ENCODE results near the gene PDE3A. TPM values are rescaled to one million over a fixed set of nuclear protein-coding genes. Genes with fewer than 3 reads are reported as not detected.
"Not testable (repeated sequence)": the region's sequence is repeated elsewhere in the genome, so short reads cannot be mapped to it uniquely, and the experiment has no call there.

PDE3A gene
- total RNA-seq, 1 donor: 1.3 TPM

GRCh38 chr12:20546267-20546666, 177.9 kb downstream of the PDE3A start:
- no peaks in the 10 kb centered on the region for H3K4me1 ChIP-seq (ENCODE audit: insufficient read depth, low read length)
- no peak overlapping the region for H3K4me3 ChIP-seq (ENCODE audit: low read length)
- H3K27me3 ChIP-seq (ENCODE audit: insufficient read depth, low read length): no peaks in the 10 kb centered on the region
- no peaks in the 10 kb centered on the region for H3K9me3 ChIP-seq (ENCODE audit: low read depth, low read length)

DNA sequence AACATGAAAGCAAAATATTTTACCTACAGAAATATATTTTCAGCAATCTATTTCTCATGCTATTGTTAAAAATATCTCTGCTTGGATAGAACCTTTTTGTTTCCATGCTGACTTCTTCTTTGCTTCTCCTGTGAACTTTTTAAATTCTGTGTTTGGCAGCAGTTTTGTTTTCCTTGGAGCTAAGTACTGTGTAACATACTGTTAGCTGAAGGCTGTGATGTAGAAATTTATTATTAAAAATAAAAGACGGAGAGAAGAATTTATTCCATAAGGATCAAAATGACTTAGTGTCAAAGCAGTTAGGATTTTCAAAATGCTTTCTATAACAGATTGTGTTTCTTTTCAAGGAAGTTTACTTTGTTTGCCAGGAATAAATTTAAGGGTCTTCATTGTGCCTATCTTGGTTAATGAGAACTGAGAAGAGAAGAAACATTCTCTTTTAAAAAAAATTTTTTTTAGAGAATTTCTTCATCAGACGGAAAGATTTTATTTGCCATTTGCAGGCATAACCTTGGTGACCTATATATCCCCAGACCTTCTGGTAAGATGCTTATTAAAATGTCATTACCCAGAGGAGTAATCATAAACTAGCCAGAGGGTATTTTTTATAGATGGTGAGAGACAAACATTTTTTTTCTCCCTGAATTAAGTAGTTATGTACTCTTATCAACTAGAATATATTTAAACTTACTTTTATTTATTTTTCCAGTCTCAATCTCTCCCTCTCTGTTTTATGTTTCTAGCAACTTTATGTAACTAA, 179.7 kb downstream of the PDE3A start:
- Histone ChIP-seq H3K27me3 (ENCODE audit: insufficient read depth, low read length) (no peaks in the 10 kb centered on the region), H3K4me3 (ENCODE audit: low read length) (no peak overlapping the region), H3K9me3 (ENCODE audit: low read depth, low read length) (no peaks in the 10 kb centered on the region), H3K4me1 (ENCODE audit: insufficient read depth, low read length) (no peaks in the 10 kb centered on the region)

DNA sequence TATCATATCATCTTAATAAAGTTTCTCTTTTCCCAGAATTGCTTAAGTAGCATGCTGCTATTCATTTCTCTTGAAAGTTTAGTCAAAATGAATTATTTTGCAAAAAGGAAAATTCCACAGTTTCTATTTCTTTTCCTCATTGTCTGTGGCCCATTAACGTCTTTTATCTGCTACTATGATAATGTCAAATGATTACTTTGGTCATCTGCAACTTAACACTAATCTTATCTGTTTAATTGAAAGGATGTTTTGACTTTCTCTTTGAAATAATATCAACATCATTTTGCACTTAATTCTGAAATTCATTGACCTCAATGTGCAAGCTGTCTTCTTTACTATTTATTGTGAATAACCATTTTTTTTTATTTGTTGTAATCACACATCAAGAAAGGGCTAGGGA, 180.3 kb downstream of the PDE3A start:
- H3K9me3 ChIP-seq (ENCODE audit: low read depth, low read length): no peaks in the 10 kb centered on the region
- no peaks in the 10 kb centered on the region for H3K27me3 ChIP-seq (ENCODE audit: insufficient read depth, low read length)
- no peaks in the 10 kb centered on the region for H3K4me1 ChIP-seq (ENCODE audit: insufficient read depth, low read length)
- no peak overlapping the region for H3K4me3 ChIP-seq (ENCODE audit: low read length)

GRCh38 chr12:20549108-20549719, 180.9 kb downstream of the PDE3A start:
- no peaks in the 10 kb centered on the region for H3K27me3 ChIP-seq (ENCODE audit: insufficient read depth, low read length)
- no peaks in the 10 kb centered on the region for H3K4me1 ChIP-seq (ENCODE audit: insufficient read depth, low read length)
- no peaks in the 10 kb centered on the region for H3K9me3 ChIP-seq (ENCODE audit: low read depth, low read length)
- no peak overlapping the region for H3K4me3 ChIP-seq (ENCODE audit: low read length)

- H3K9me3 ChIP-seq (ENCODE audit: low read depth, low read length); H3K27me3 ChIP-seq (ENCODE audit: insufficient read depth, low read length); H3K4me3 ChIP-seq (ENCODE audit: low read length); H3K4me1 ChIP-seq (ENCODE audit: insufficient read depth, low read length): not testable (repeated sequence)
Measured at GRCh38 chr12:20551742-20552442, 183.6 kb downstream of the PDE3A start.

GRCh38 chr12:20552586-20552985, 184.2 kb downstream of the PDE3A start:
- not testable (repeated sequence) for H3K27me3 ChIP-seq (ENCODE audit: insufficient read depth, low read length); H3K4me1 ChIP-seq (ENCODE audit: insufficient read depth, low read length); H3K9me3 ChIP-seq (ENCODE audit: low read depth, low read length); H3K4me3 ChIP-seq (ENCODE audit: low read length)

DNA sequence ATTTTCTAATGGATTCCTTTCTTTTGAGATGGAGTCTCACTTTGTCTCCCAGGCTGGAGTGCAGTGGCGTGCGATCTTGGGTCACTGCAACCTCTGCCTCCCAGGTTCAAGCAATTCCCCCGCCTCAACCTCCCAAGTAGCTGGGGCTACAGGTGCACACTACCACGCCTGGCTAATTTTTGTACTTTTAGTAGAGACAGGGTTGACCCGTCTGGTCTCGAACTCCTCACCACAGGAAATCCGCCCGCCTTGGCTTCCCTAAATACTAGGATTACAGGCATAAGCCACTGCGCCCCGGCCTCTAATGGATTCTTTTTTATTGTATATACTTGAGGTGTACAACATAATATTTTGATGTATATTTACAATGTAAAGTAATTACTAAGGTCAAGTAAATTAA, 186.7 kb downstream of the PDE3A start:
- H3K9me3 ChIP-seq (ENCODE audit: low read depth, low read length): no peaks in the 10 kb centered on the region
- no peaks in the 10 kb centered on the region for H3K27me3 ChIP-seq (ENCODE audit: insufficient read depth, low read length)
- H3K4me1 ChIP-seq (ENCODE audit: insufficient read depth, low read length): no peaks in the 10 kb centered on the region
- H3K4me3 ChIP-seq (ENCODE audit: low read length): no peak overlapping the region

DNA sequence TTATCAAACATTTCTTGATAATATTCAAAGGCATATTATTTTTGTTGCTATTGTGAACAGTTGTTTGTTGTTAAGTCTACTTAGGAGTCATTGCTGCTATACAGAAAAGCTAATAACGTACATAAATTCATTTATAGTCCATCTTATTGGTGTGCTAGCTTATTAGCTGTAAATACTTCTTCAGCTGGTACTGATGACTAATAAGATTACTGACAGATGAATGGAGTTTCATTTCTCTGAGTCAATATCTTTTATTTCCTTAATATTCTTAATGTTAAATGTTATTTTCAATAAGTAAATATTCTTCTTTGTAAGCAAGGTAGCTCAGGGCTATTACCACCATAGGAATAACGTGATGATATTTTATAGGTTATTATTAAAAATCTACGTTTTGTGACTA, 187.4 kb downstream of the PDE3A start:
- H3K27me3 ChIP-seq (ENCODE audit: insufficient read depth, low read length): no peaks in the 10 kb centered on the region
- no peak overlapping the region for H3K4me3 ChIP-seq (ENCODE audit: low read length)
- H3K9me3 ChIP-seq (ENCODE audit: low read depth, low read length): no peaks in the 10 kb centered on the region
- H3K4me1 ChIP-seq (ENCODE audit: insufficient read depth, low read length): no peaks in the 10 kb centered on the region

DNA sequence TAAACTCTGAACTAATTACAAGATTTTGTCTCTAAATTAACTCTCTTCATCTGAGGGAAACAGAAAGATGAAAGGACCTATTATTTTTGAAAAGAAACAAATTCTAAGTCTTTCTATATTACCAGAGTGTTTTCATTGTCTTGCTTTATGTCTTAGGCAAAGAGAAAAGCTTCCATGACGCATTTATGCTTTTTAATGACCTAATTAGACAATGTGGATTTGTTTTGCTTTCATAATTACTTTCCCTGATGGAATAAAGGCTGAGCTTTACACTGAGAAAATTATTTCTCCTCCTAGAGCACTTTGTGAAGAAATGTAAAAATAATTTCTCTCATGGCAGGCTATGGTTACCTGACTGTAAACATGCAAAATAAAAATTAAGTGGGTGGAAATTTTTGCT, 188.8 kb downstream of the PDE3A start:
- H3K4me3 ChIP-seq (ENCODE audit: low read length): no peak overlapping the region
- no peaks in the 10 kb centered on the region for H3K9me3 ChIP-seq (ENCODE audit: low read depth, low read length)
- H3K27me3 ChIP-seq (ENCODE audit: insufficient read depth, low read length): no peaks in the 10 kb centered on the region
- H3K4me1 ChIP-seq (ENCODE audit: insufficient read depth, low read length): no peaks in the 10 kb centered on the region

DNA sequence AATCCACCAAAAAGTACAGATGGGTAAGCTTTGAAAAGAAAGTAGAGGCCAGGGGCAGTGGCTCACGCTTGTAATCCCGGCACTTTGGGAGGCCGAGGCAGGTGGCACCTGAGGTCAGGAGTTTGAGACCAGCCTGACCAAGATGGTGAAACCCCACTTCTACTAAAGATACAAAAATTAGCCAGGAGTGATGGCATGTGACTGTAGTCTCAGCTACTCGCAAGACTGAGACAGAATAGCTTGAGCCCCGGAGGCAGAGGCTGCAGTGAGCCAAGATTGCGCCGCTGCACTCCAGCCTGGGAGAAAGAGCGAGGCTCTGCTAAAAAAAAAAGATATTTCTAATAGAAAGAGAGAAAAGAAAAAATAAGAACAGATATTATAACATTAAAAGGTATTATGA, 192.6 kb downstream of the PDE3A start:
- Histone ChIP-seq H3K4me3 (ENCODE audit: low read length) (no peak overlapping the region), H3K4me1 (ENCODE audit: insufficient read depth, low read length) (no peaks in the 10 kb centered on the region), H3K27me3 (ENCODE audit: insufficient read depth, low read length) (no peaks in the 10 kb centered on the region), H3K9me3 (ENCODE audit: low read depth, low read length) (no peaks in the 10 kb centered on the region)

DNA sequence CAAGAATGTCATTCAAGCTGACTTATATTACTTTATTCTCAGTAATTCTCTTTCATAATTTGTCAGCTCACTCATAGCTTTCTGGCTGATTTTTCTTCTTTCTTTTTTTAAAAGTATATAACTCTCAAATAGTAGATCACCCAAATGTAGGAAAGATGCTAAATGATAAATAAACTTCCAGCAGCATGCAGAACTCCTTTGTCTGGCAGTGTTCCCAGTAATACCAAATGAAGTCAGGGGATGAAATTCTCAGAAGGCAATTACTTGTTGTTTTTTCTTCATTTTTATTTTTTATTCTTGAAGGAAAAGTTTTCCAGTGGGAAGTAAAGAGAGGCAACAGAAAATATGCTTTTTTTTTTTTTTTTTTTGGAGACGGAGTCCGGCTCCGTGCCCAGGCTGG, 193.5 kb downstream of the PDE3A start:
- H3K4me1 ChIP-seq (ENCODE audit: insufficient read depth, low read length): no peaks in the 10 kb centered on the region
- no peaks in the 10 kb centered on the region for H3K9me3 ChIP-seq (ENCODE audit: low read depth, low read length)
- no peak overlapping the region for H3K4me3 ChIP-seq (ENCODE audit: low read length)
- no peaks in the 10 kb centered on the region for H3K27me3 ChIP-seq (ENCODE audit: insufficient read depth, low read length)

- H3K9me3 ChIP-seq (ENCODE audit: low read depth, low read length): no peaks in the 10 kb centered on the region
- no peak overlapping the region for H3K4me3 ChIP-seq (ENCODE audit: low read length)
- H3K4me1 ChIP-seq (ENCODE audit: insufficient read depth, low read length): no peaks in the 10 kb centered on the region
- H3K27me3 ChIP-seq (ENCODE audit: insufficient read depth, low read length): no peaks in the 10 kb centered on the region
Measured at GRCh38 chr12:20567413-20567812, 199.1 kb downstream of the PDE3A start.

DNA sequence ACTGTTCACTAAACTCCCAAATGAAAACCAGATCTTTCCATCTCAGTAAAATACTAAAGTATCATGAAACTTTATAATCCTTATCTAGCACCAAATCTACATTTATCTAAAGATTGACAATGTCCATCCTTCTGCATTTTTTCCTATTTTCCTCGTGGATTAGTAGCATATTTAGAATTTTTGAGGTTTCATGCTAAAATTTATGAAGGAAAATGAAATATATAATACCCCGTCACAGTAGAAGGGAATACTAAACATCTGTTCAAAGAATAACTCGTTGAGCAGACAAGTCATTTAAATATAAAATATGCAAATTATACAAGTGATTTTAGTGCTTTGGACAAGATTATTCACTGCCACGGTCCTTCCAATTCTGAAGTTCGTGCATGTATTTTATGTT, 204.1 kb downstream of the PDE3A start:
- Histone ChIP-seq H3K9me3 (ENCODE audit: low read depth, low read length) (no peaks in the 10 kb centered on the region), H3K27me3 (ENCODE audit: insufficient read depth, low read length) (no peaks in the 10 kb centered on the region), H3K4me1 (ENCODE audit: insufficient read depth, low read length) (no peaks in the 10 kb centered on the region), H3K4me3 (ENCODE audit: low read length) (no peak overlapping the region)

- Histone ChIP-seq H3K4me3 (ENCODE audit: low read length) (no peak overlapping the region), H3K9me3 (ENCODE audit: low read depth, low read length) (no peaks in the 10 kb centered on the region), H3K27me3 (ENCODE audit: insufficient read depth, low read length) (no peaks in the 10 kb centered on the region), H3K4me1 (ENCODE audit: insufficient read depth, low read length) (no peaks in the 10 kb centered on the region)
Measured at GRCh38 chr12:20576528-20576927, 208.2 kb downstream of the PDE3A start.

DNA sequence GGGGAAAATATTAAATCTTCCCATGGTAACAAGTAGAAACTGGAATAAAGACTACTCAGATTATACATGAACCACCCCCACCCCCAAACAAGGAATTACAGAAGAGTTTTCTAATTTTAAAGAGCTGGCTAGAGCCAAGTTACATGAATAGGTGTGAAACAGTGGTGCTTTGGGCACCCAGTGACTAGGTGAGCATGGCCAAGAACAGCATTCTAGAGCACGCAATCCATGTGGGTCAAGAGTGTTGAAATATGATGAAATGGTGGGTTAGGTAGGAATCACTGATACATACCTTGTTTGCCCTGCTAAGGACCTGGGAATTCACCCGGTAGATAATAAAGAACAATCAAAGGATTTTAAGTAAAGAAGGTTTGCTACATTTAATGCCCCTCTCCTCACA, 208.7 kb downstream of the PDE3A start:
- Histone ChIP-seq H3K4me1 (ENCODE audit: insufficient read depth, low read length) (no peaks in the 10 kb centered on the region), H3K27me3 (ENCODE audit: insufficient read depth, low read length) (no peaks in the 10 kb centered on the region), H3K9me3 (ENCODE audit: low read depth, low read length) (no peaks in the 10 kb centered on the region)

GRCh38 chr12:20578142-20578541, 209.8 kb downstream of the PDE3A start:
- Histone ChIP-seq H3K9me3 (ENCODE audit: low read depth, low read length) (no peaks in the 10 kb centered on the region), H3K27me3 (ENCODE audit: insufficient read depth, low read length) (no peaks in the 10 kb centered on the region), H3K4me1 (ENCODE audit: insufficient read depth, low read length) (no peaks in the 10 kb centered on the region), H3K4me3 (ENCODE audit: low read length) (no peak overlapping the region)

More for the DNA sequence above, 208.7 kb downstream of the PDE3A start:
- H3K4me3 ChIP-seq (ENCODE audit: low read length): no peak overlapping the region

All from mononuclear cell (primary cell).